Caco-2 (cell line): ENCODE measurements around the gene BPTF. TPM values are rescaled to one million over a fixed set of nuclear protein-coding genes. Genes with fewer than 3 reads are reported as not detected.

Source experiments
- BruUV-seq: library from RNA; stranded (reverse); fragments of 400-500 nt; replicated peaks from 2 replicates; lab custom pipeline; 2021; lab: Mats Ljungman, UMichigan
- CTCF ChIA-PET: fragments of 300-600 bp; sonication (Branson Sonifier 250); formaldehyde crosslinking; loops from one replicate; lab custom pipeline; 2022; ENCODE audit warnings: antibody characterized with exemption; lab: Charles Lee
- POLR2A ChIA-PET: fragments of 300-600 bp; sonication (Branson Sonifier 250); formaldehyde crosslinking; loops from one replicate; lab custom pipeline; 2022; ENCODE audit warnings: antibody characterized with exemption; lab: Charles Lee
- DNase-seq, 2 experiments: peaks; one replicate each; pipeline versions ENCODE4 v3.0.0 to v3.0.0-alpha.2; 2020 to 2022
- H3K27me3 ChIP-seq: replicated peaks from 2 replicates; pipeline ENCODE4 v1.6.0; 2011; ENCODE audit warnings: low read length; ENCODE audit not compliant: control insufficient read depth, insufficient read depth
- H3K36me3 ChIP-seq: 2 replicates; pipeline ENCODE4 v1.5.1; 2011; ENCODE audit warnings: low read length; ENCODE audit not compliant: control insufficient read depth, insufficient read depth
- H3K4me1 ChIP-seq: fragments of 250-450 bp; sonication (Bioruptor Pico); 2 replicates; pipeline ENCODE4 v1.5.1; 2020; ENCODE audit warnings: mild to moderate bottlenecking
- H3K4me3 ChIP-seq: 2 replicates; pipeline ENCODE4 v1.5.1; 2011; ENCODE audit warnings: low read depth, mild to moderate bottlenecking, control low read depth, low read length
- H3K9me3 ChIP-seq: fragments of 250-450 bp; sonication (Bioruptor Pico); 2 replicates; pipeline ENCODE4 v1.5.1; 2020; ENCODE audit warnings: mild to moderate bottlenecking, moderate library complexity
- H3K27ac Mint-ChIP-seq: one replicate; pipeline ENCODE4 v1.8.0; 2022; ENCODE audit warnings: mixed read lengths; ENCODE audit not compliant: unreplicated experiment
- H3K27me3 Mint-ChIP-seq: one replicate; pipeline ENCODE4 v1.8.0; 2022; ENCODE audit warnings: mixed read lengths; ENCODE audit not compliant: insufficient read depth, unreplicated experiment
- H3K36me3 Mint-ChIP-seq: one replicate; pipeline ENCODE4 v1.8.0; 2022; ENCODE audit warnings: mild to moderate bottlenecking, mixed read lengths; ENCODE audit not compliant: insufficient read depth, unreplicated experiment
- H3K4me1 Mint-ChIP-seq: one replicate; pipeline ENCODE4 v1.8.0; 2022; ENCODE audit warnings: low read depth, mixed read lengths; ENCODE audit not compliant: unreplicated experiment
- H3K4me3 Mint-ChIP-seq: one replicate; pipeline ENCODE4 v1.8.0; 2022; ENCODE audit warnings: mild to moderate bottlenecking, moderate library complexity, mixed read lengths; ENCODE audit not compliant: unreplicated experiment
- H3K9me3 Mint-ChIP-seq: one replicate; pipeline ENCODE4 v1.8.0; 2022; ENCODE audit warnings: mixed read lengths; ENCODE audit not compliant: unreplicated experiment
- intact Hi-C: fragments of 100-400 bp; cut with micrococcal nuclease; formaldehyde crosslinking; loops from one replicate; pipeline ENCODE4 v1.10.0; 2022; ENCODE audit not compliant: unreplicated experiment
- total RNA-seq: library from RNA; stranded (reverse); gene quantifications from 2 replicates; pipeline ENCODE4 v1.2.3, GENCODE V29; 2022
- TF ChIP-seq, protein P1 (sequence below), 2 experiments: fragments of 200-600 bp in 1 of 2; IDR thresholded peaks; 1 replicate in 1 of 2; 2 replicates in 1 of 2; pipeline versions ENCODE4 v1.5.1 to v1.8.0; 2011 to 2022; ENCODE audit warnings: antibody characterized with exemption in 1 of 2, control low read depth in 1 of 2, inconsistent platforms in 1 of 2, low read depth in 1 of 2, low read length in 1 of 2, mild to moderate bottlenecking in 1 of 2, moderate library complexity in 1 of 2; ENCODE audit not compliant: insufficient read depth in 1 of 2, severe bottlenecking in 1 of 2, unreplicated experiment in 1 of 2

BPTF gene
- total RNA-seq, 1 experiment from 2014 or later, result 101 TPM

DNA sequence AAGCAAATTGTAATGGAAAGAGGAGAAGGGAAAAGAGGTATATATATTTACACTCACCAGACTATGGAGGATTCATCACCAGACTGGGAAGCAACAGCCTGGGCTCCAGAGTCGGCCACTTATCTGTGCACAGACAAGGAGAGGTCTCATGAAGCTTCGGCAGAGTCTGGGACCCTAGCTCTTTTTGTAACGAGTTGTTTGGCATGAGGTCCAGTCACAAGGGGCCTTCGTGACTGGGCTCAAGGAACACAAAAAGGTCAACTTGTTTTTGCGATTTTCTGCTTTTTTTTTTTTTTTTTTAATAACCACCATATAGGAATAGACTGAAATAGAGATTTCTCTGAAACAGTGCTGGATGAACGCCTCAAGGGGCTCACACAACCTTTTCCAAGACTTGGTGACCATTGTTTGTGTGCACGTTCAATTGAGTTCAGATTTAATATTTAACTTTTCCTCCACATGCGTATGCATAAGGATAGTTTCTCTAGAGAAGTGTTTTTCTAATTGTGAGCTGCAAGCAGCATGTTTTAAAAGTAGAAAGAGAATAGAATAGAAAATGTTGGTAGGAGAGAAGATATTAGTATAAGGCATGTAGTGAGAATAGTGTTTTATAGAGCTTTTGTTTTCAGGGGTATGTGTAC, 25.8 kb downstream of the BPTF start:
- Histone ChIP-seq H3K4me3 (no peak overlapping the region), H3K27me3 (no peaks in the 10 kb centered on the region), H3K9me3 (no peaks in the 10 kb centered on the region), H3K36me3 (peaks cover 4% of the 10 kb centered on the region; the same call in 1 of the 2 replicates), H3K4me1 (peaks cover 2% of the 10 kb centered on the region; the same call in 1 of the 2 replicates)
- H3K36me3 Mint-ChIP-seq, result peaks cover 14% of the 10 kb centered on the region
- H3K4me3 Mint-ChIP-seq, result no peak overlapping the region
- intact Hi-C loops, result no loop called here
- no peaks in the 10 kb centered on the region for H3K9me3 Mint-ChIP-seq
- DNase-seq, result no peak
- TF ChIP-seq, protein P1, sequence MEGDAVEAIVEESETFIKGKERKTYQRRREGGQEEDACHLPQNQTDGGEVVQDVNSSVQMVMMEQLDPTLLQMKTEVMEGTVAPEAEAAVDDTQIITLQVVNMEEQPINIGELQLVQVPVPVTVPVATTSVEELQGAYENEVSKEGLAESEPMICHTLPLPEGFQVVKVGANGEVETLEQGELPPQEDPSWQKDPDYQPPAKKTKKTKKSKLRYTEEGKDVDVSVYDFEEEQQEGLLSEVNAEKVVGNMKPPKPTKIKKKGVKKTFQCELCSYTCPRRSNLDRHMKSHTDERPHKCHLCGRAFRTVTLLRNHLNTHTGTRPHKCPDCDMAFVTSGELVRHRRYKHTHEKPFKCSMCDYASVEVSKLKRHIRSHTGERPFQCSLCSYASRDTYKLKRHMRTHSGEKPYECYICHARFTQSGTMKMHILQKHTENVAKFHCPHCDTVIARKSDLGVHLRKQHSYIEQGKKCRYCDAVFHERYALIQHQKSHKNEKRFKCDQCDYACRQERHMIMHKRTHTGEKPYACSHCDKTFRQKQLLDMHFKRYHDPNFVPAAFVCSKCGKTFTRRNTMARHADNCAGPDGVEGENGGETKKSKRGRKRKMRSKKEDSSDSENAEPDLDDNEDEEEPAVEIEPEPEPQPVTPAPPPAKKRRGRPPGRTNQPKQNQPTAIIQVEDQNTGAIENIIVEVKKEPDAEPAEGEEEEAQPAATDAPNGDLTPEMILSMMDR (IDR thresholded peaks at IDR 0.05; ENCODE audit: insufficient read depth in 1 of 2, low read depth in 1 of 2, low read length in 1 of 2, severe bottlenecking in 1 of 2, unreplicated experiment in 1 of 2), result no peak
- peaks cover 4% of the 10 kb centered on the region for H3K4me1 Mint-ChIP-seq
- CTCF ChIA-PET, result no interaction called here
- POLR2A ChIA-PET, result interaction anchor here (0.7 kb wide), 1 partner anchor 23 kb away, joined by 4 read pairs; no protein-coding TSS in a partner anchor
- H3K27me3 Mint-ChIP-seq, result no peaks in the 10 kb centered on the region
- no TSS peak for BruUV-seq
- H3K27ac Mint-ChIP-seq, result no peak overlapping the region

DNA sequence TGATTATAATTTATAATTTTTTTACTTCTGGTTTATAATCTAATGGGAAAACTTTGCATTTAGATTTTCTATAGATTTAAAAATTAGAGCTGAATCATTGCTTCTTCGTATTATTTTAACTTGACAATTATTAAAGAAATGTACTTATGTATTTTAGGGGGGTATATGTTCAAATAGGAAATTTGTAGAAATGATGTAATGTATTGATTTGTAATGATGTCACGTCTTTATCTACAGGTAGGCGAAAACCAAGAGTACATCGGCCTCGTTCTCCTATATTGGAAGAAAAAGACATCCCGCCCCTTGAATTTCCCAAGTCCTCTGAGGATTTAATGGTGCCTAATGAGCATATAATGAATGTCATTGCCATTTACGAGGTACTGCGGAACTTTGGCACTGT, 28.4 kb downstream of the BPTF start:
- no peaks in the 10 kb centered on the region for H3K9me3 ChIP-seq
- H3K36me3 ChIP-seq, result peaks cover 4% of the 10 kb centered on the region; the same call in 1 of the 2 replicates
- H3K27me3 ChIP-seq, result no peaks in the 10 kb centered on the region
- CTCF ChIA-PET, result no interaction called here
- POLR2A ChIA-PET, result no interaction called here
- Mint-ChIP-seq H3K27me3 (no peaks in the 10 kb centered on the region), H3K9me3 (no peaks in the 10 kb centered on the region), H3K4me3 (no peak overlapping the region), H3K36me3 (peaks cover 14% of the 10 kb centered on the region), H3K27ac (no peak overlapping the region), H3K4me1 (peaks cover 9% of the 10 kb centered on the region)
- no TSS peak for BruUV-seq
- TF ChIP-seq, protein P1 (IDR thresholded peaks at IDR 0.05; ENCODE audit: insufficient read depth in 1 of 2, low read depth in 1 of 2, low read length in 1 of 2, severe bottlenecking in 1 of 2, unreplicated experiment in 1 of 2), result no peak
- DNase-seq, result no peak
- intact Hi-C loops, result no loop called here
- peaks cover 2% of the 10 kb centered on the region; the same call in 1 of the 2 replicates for H3K4me1 ChIP-seq
- no peak overlapping the region for H3K4me3 ChIP-seq

DNA sequence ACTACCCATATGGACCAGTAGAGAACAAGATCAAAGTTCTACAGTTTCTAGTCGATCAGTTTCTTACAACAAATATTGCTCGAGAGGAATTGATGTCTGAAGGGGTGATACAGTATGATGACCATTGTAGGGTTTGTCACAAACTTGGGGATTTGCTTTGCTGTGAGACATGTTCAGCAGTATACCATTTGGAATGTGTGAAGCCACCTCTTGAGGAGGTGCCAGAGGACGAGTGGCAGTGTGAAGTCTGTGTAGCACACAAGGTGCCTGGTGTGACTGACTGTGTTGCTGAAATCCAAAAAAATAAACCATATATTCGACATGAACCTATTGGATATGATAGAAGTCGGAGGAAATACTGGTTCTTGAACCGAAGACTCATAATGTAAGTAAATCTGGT, 29.1 kb downstream of the BPTF start:
- CTCF ChIA-PET, result no interaction called here
- Histone ChIP-seq H3K4me1 (peaks cover 2% of the 10 kb centered on the region; the same call in 1 of the 2 replicates), H3K27me3 (no peaks in the 10 kb centered on the region), H3K9me3 (no peaks in the 10 kb centered on the region), H3K36me3 (peaks cover 4% of the 10 kb centered on the region; the same call in 1 of the 2 replicates), H3K4me3 (no peak overlapping the region)
- Mint-ChIP-seq H3K9me3 (no peaks in the 10 kb centered on the region), H3K27me3 (no peaks in the 10 kb centered on the region), H3K4me3 (no peak overlapping the region), H3K36me3 (peaks cover 14% of the 10 kb centered on the region), H3K27ac (no peak overlapping the region), H3K4me1 (peaks cover 9% of the 10 kb centered on the region)
- intact Hi-C loops, result no loop called here
- no peak for DNase-seq
- BruUV-seq, result no TSS peak
- TF ChIP-seq, protein P1 (IDR thresholded peaks at IDR 0.05; ENCODE audit: insufficient read depth in 1 of 2, low read depth in 1 of 2, low read length in 1 of 2, severe bottlenecking in 1 of 2, unreplicated experiment in 1 of 2), result no peak
- POLR2A ChIA-PET, result no interaction called here
